Gastroesophageal sphincter (tissue), 4 donors: ENCODE measurements around the gene ITGB8. TPM values are rescaled to one million over a fixed set of nuclear protein-coding genes. Genes with fewer than 3 reads are reported as not detected.
"Not testable (repeated sequence)": the region's sequence is repeated elsewhere in the genome, so short reads cannot be mapped to it uniquely, and the experiment has no call there.

ENCODE experiments used
- ATAC-seq: fragments of 150-250 bp; one replicate; pipeline ENCODE4 v1.9.1; 2016; ENCODE audit warnings: mild to moderate bottlenecking, moderate library complexity
- H3K27ac ChIP-seq, 4 donors: fragments of 200-600 bp; sonication (generic) in 3 of 4; 1 replicate in 3 of 4; 2 replicates in 1 of 4; pipeline ENCODE4 v1.5.1; 2016 to 2019
- H3K27me3 ChIP-seq: fragments of 200-600 bp; sonication (generic); one replicate; pipeline ENCODE4 v1.5.1; 2019
- H3K36me3 ChIP-seq, 2 donors: fragments of 200-600 bp; sonication (generic); one replicate each; pipeline ENCODE4 v1.5.1; 2019; ENCODE audit warnings: control low read depth in 1 of 2
- H3K4me1 ChIP-seq, 3 donors: fragments of 200-600 bp; sonication (generic); 1 replicate in 2 of 3; 2 replicates in 1 of 3; pipeline ENCODE4 v1.5.1; 2016 to 2019; ENCODE audit warnings: control low read depth in 2 of 3
- H3K4me3 ChIP-seq, 2 donors: fragments of 200-600 bp; sonication (generic); one replicate each; pipeline ENCODE4 v1.5.1; 2019; ENCODE audit warnings: mild to moderate bottlenecking in 1 of 2, moderate library complexity in 1 of 2
- H3K9me3 ChIP-seq, 3 donors: fragments of 200-600 bp; sonication (generic); one replicate each; pipeline ENCODE4 v1.5.1; 2017 to 2019; ENCODE audit warnings: control low read depth in 2 of 3
- CTCF ChIP-seq, 4 experiments: fragments of 200-600 bp in 2 of 4; fragments of 450-650 bp in 2 of 4; sonication (generic) in 1 of 4; IDR thresholded peaks; one replicate each; pipeline ENCODE4 v1.5.1; 2017 to 2019; ENCODE audit warnings: antibody characterized with exemption in 4 of 4, mild to moderate bottlenecking in 2 of 4, moderate library complexity in 2 of 4
- EP300 ChIP-seq: sonication (generic); formaldehyde crosslinking; IDR thresholded peaks from one replicate; pipeline ENCODE4 v1.6.1; 2017; ENCODE audit warnings: antibody characterized with exemption, mild to moderate bottlenecking
- POLR2A ChIP-seq, 2 donors: fragments of 450-650 bp; IDR thresholded peaks; one replicate each; pipeline ENCODE4 v1.6.1; 2017; ENCODE audit warnings: antibody characterized with exemption in 2 of 2, mild to moderate bottlenecking in 2 of 2, moderate library complexity in 1 of 2
- POLR2AphosphoS5 ChIP-seq: sonication (generic); formaldehyde crosslinking; IDR thresholded peaks from one replicate; pipeline ENCODE4 v1.6.1; 2017; ENCODE audit warnings: antibody characterized with exemption
- WGBS, 2 donors: methylation state at CpG; one replicate each; pipeline ENCODE4 v1.1.5; 2018; ENCODE audit warnings: low coverage in 1 of 2; 5-methylcytosine and 5-hydroxymethylcytosine counted together
- total RNA-seq, 4 donors: library from RNA; depleted of rRNA; stranded (reverse); fragments of >200 nt; gene quantifications; one replicate each; pipeline ENCODE4 v1.1.0, GENCODE V29; 2016

Gene ITGB8
- total RNA-seq, 4 donors from 2014 or later: 16.2 to 34.2 (median 27.1) TPM

- no peak overlapping the region for H3K27ac ChIP-seq
Measured at GRCh38 chr7:20301311-20301939, 29.3 kb upstream of the ITGB8 start.

GRCh38 chr7:20302300-20302699, 28.4 kb upstream of the ITGB8 start:
- H3K4me1 ChIP-seq, H3K27ac ChIP-seq, ATAC-seq, H3K36me3 ChIP-seq, H3K9me3 ChIP-seq, H3K27me3 ChIP-seq, H3K4me3 ChIP-seq: not testable (repeated sequence)
- 88 to 92% methylated on average over 6 to 8 of the region's 16 CpGs for WGBS, 2 donors

More at GRCh38 chr7:20301311-20301939, 29.3 kb upstream of the ITGB8 start:
- WGBS, 2 donors: 71 to 85% methylated on average over 4 of the region's 4 CpGs
- Histone ChIP-seq H3K27me3 (no peaks in the 10 kb centered on the region), H3K4me1 (no peaks in the 10 kb centered on the region), H3K4me3 (no peak overlapping the region), H3K9me3 (no peaks in the 10 kb centered on the region), H3K36me3 (no peaks in the 10 kb centered on the region)
- TF ChIP-seq CTCF (IDR thresholded peaks at IDR 0.05) (no peak), POLR2AphosphoS5 (no peak), EP300 (no peak), POLR2A (IDR thresholded peaks at IDR 0.05) (no peak)
- no peak for ATAC-seq

GRCh38 chr7:20302891-20303290, 27.8 kb upstream of the ITGB8 start:
- WGBS, 2 donors: 50 to 53% methylated on average over 1 of the region's 1 CpG
- TF ChIP-seq CTCF (IDR thresholded peaks at IDR 0.05): no peak
- TF ChIP-seq POLR2AphosphoS5: no peak
- no peak for TF ChIP-seq EP300
- no peak for TF ChIP-seq POLR2A (IDR thresholded peaks at IDR 0.05)

GRCh38 chr7:20304366-20304765, 26.3 kb upstream of the ITGB8 start:
- H3K36me3 ChIP-seq: no peaks in the 10 kb centered on the region
- H3K27ac ChIP-seq: no peak overlapping the region
- WGBS, 2 donors: 87 to 94% methylated on average over 3 to 4 of the region's 4 CpGs
- TF ChIP-seq EP300 (no peak), POLR2AphosphoS5 (no peak), CTCF (IDR thresholded peaks at IDR 0.05) (no peak), POLR2A (IDR thresholded peaks at IDR 0.05) (no peak)
- ATAC-seq: no peak
- no peaks in the 10 kb centered on the region for H3K9me3 ChIP-seq
- no peaks in the 10 kb centered on the region for H3K4me1 ChIP-seq
- no peaks in the 10 kb centered on the region for H3K27me3 ChIP-seq
- no peak overlapping the region for H3K4me3 ChIP-seq

More at GRCh38 chr7:20302891-20303290, 27.8 kb upstream of the ITGB8 start:
- Histone ChIP-seq H3K27me3 (no peaks in the 10 kb centered on the region), H3K27ac (no peak overlapping the region), H3K9me3 (no peaks in the 10 kb centered on the region), H3K4me3 (no peak overlapping the region), H3K36me3 (no peaks in the 10 kb centered on the region), H3K4me1 (no peaks in the 10 kb centered on the region)
- ATAC-seq: no peak

GRCh38 chr7:20305726-20306125, 25.0 kb upstream of the ITGB8 start:
- 73 to 75% methylated on average over 1 of the region's 1 CpG for WGBS, 2 donors

More at GRCh38 chr7:20305726-20306125, 25.0 kb upstream of the ITGB8 start:
- Histone ChIP-seq H3K27ac (no peak overlapping the region), H3K4me3 (no peak overlapping the region), H3K4me1 (no peaks in the 10 kb centered on the region), H3K9me3 (no peaks in the 10 kb centered on the region), H3K27me3 (no peaks in the 10 kb centered on the region), H3K36me3 (no peaks in the 10 kb centered on the region)
- TF ChIP-seq CTCF (IDR thresholded peaks at IDR 0.05) (no peak), EP300 (no peak), POLR2A (IDR thresholded peaks at IDR 0.05) (no peak), POLR2AphosphoS5 (no peak)
- ATAC-seq: no peak
